DMS79 treated with DMSO at 0.1 percent for 48 hours (cell line): ENCODE measurements around the gene GTF3C5.
"Not testable (repeated sequence)": the region's sequence is repeated elsewhere in the genome, so short reads cannot be mapped to it uniquely, and the experiment has no call there.

ENCODE experiments used
- DNase-seq: peaks from one replicate; lab custom pipeline; 2025; lab: John Stamatoyannopoulos, UW

The GTF3C5 gene

GRCh38 chr9:133054194-133054890 lies 23.5 kb downstream of the GTF3C5 start:
- no peak for DNase-seq

GRCh38 chr9:133054966-133055365 lies 24.2 kb downstream of the GTF3C5 start:
- DNase-seq: no peak

DNA sequence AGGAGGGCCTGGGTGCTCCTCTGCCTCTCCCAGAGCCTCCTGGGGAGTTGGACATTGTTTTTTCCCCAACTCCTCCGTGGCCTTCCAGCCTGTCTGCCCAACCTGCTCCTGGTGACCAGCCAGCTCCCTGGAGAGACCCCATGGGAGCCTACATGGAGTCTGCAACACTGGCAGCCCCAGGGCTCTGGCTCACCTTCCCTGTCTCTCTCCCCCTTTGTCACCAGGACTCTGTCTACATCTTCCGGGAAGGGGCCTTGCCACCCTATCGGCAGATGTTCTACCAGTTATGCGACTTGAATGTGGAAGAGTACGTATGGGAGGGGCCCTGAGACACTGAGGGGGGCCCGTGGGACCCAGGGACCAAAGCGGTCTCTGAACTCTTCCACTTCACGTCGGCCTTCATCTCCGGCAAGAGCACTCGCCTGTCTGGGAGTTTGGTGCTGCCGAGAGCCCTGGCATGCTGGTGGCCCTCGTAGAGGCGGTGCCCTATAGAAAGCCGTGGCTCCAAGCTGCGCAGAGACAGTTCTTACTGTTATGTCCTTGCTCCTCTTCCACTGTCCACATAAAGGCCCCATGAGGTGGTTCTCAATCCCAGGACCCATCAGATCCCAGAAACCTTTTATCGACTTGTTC lies 25.1 kb downstream of the GTF3C5 start:
- DNase-seq: no peak

DNA sequence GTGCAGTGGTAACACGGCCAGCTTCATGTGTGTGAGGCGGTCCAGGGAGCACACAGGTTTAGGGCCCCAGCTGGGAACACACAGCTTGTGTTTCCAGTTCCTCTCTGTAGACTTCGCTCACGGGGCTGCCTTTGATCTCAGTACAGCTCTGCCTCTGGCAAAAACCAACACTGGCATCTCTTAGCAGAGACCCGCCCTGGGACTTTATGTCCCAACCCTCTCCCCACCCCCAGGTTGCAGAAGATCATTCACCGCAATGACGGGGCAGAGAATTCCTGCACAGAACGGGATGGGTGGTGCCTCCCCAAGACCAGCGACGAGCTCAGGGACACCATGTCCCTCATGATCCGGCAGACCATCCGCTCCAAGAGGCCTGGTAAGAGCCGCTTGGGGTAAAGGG lies 25.7 kb downstream of the GTF3C5 start:
- no peak for DNase-seq

- no peak for DNase-seq
Observed at GRCh38 chr9:133057006-133057405, 26.2 kb downstream of the GTF3C5 start.

DNA sequence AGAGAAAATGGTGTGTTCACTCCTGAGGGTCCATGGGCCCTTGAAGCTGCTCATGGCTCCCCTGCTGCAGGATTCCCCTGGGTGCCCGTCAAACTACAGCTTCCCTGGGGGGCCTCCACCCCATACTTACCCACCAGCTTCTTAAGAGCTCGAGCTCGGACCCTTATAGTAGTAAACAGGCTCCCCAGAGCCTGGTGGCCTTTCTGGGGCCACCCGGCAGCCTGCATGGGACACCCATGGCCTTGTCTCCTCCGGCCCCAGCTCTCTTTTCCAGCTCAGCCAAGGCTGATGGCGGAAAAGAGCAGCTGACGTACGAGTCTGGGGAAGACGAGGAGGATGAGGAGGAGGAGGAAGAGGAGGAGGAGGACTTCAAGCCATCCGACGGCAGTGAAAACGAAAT lies 26.8 kb downstream of the GTF3C5 start:
- DNase-seq: no peak

- no peak for DNase-seq
Observed at GRCh38 chr9:133058071-133058470, 27.3 kb downstream of the GTF3C5 start.

DNA sequence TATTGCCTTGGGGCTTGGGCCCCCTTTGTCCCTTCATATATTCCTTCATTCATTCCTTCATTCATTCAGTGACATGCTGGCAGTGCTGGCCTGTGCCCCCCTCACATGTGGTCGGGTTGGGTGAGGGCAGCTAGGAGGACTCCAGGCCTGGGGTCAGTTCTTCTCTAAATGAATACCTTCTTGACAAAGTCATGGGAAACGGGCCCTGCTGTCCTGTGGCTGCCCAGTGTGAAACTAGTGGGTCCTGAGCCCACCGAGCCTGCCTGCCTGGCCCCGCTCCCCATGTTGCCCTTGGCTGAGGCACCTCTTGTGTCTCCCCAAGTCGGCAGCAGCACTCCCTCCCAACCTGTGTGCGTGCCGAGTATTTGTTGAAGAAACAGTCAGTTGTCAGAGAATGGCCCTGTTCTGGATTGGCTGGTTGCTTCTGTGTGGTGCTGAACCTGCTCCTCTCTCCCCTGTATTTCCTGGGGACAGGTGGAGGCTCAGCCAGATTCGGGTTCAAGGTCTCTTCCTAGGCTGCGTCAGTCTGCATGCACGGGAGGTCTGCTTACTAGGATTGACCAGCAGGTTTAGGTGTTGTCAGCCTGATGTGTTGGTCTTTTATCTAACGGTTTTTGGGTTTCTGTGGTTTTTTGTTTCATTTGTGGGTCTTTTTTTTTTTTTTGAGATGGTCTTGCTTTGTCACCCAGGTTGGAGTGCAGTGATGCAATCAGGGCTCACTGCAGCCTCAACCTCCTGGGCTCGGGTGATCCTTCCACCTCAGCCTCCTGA lies 27.9 kb downstream of the GTF3C5 start:
- DNase-seq: no peak

GRCh38 chr9:133059623-133060022 lies 28.8 kb downstream of the GTF3C5 start:
- no peak for DNase-seq

DNA sequence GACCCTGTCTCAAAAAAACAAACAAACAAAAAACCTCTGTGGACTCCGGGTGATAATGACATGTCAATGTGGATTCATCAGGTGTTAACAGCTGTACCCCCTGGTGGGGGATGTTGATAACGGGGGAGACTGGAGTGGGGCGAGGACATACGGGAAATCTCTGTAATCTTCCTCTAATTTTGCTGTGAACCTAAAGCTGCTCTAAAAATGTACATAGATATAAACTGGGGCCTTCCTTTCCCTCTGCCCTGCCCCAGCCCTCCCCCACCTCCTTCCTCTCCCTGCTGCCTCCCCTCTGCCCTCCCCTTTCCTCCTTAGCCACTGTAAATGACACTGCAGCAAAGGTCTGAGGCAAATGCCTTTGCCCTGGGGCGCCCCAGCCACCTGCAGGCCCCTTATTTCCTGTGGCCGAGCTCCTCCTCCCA lies 29.6 kb downstream of the GTF3C5 start:
- DNase-seq: no peak

GRCh38 chr9:133061019-133061763 lies 30.4 kb downstream of the GTF3C5 start:
- DNase-seq: not testable (repeated sequence)

DNA sequence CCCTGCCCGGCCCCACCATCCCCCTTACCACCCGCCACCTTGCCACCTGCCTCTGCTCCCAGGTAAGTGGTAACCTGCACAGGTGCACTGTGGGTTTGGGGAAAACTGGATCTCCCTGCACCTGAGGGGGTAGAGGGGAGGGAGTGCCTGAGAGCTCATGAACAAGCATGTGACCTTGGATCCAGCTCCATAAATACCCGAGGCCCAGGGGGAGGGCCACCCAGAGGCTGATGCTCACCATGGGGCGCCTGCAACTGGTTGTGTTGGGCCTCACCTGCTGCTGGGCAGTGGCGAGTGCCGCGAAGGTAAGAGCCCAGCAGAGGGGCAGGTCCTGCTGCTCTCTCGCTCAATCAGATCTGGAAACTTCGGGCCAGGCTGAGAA lies 31.0 kb downstream of the GTF3C5 start, which contains the start of gene CEL:
Gene CEL (plus strand): TSS at position 218 of the 382 bp plus-strand sequence. CDS start 22 bp downstream, at position 240.
- not testable (repeated sequence) for DNase-seq

DNA sequence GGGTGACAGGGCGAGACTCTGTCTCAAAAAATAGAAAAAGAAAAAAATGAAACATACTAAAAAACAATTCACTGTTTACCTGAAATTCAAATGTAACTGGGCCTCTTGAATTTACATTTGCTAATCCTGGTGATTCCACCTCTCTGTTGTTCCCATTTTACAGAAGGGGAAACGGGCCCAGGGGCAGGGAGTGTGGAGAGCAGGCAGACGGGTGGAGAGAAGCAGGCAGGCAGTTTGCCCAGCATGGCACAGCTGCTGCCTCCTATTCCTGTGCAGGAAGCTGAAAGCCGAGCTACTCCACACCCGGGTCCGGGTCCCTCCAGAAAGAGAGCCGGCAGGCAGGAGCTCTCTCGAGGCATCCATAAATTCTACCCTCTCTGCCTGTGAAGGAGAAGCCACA lies 31.8 kb downstream of the GTF3C5 start:
- DNase-seq: not testable (repeated sequence)

DNA sequence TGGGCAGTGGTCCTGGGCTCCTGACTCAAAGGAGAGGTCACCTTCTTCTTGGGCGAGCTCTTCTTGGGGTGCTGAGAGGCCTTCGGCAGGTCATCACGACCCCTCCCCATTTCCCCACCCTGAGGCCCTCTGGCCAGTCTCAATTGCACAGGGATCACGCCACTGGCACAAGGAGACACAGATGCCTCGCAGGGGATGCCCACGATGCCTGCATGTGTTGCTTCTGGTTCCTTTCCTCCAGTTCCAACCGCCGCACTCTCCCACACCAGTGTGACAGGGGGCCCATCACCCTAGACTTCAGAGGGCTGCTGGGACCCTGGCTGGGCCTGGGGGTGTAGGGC lies 32.3 kb downstream of the GTF3C5 start:
- no peak for DNase-seq

DNA sequence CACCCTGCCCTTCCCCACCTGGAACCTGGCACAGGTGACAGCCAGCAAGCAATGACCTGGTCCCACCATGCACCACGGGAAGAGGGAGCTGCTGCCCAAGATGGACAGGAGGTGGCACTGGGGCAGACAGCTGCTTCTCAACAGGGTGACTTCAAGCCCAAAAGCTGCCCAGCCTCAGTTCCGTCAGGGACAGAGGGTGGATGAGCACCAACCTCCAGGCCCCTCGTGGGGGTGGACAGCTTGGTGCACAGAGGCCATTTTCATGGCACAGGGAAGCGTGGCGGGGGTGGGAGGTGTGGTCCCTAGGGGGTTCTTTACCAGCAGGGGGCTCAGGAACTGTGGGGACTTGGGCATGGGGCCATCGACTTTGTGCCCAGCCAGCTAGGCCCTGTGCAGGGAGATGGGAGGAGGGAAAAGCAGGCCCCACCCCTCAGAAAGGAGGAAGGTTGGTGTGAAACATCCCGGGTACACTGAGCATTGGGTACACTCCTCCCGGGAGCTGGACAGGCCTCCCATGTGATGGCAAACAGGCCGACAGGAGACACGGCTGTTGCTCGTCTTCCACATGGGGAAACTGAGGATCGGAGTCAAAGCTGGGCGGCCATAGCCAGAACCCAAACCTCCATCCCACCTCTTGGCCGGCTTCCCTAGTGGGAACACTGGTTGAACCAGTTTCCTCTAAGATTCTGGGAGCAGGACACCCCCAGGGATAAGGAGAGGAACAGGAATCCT lies 32.9 kb downstream of the GTF3C5 start:
- no peak for DNase-seq

GRCh38 chr9:133064241-133065069 lies 33.7 kb downstream of the GTF3C5 start:
- DNase-seq: no peak

GRCh38 chr9:133065070-133065388 lies 34.2 kb downstream of the GTF3C5 start:
- no peak for DNase-seq

DNA sequence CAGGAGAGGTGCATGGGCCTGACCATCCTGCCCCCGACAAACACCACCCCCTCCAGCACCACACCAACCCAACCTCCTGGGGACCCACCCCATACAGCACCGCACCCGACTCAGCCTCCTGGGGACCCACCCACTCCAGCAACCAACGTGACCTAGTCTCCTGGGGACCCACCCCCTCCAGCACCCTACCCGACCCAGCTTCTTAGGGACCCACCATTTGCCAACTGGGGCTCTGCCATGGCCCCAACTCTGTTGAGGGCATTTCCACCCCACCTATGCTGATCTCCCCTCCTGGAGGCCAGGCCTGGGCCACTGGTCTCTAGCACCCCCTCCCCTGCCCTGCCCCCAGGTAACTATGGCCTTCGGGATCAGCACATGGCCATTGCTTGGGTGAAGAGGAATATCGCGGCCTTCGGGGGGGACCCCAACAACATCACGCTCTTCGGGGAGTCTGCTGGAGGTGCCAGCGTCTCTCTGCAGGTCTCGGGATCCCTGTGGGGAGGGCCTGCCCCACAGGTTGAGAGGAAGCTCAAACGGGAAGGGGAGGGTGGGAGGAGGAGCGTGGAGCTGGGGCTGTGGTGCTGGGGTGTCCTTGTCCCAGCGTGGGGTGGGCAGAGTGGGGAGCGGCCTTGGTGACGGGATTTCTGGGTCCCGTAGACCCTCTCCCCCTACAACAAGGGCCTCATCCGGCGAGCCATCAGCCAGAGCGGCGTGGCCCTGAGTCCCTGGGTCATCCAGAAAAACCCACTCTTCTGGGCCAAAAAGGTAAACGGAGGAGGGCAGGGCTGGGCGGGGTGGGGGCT lies 35.6 kb downstream of the GTF3C5 start:
- no peak for DNase-seq

DNA sequence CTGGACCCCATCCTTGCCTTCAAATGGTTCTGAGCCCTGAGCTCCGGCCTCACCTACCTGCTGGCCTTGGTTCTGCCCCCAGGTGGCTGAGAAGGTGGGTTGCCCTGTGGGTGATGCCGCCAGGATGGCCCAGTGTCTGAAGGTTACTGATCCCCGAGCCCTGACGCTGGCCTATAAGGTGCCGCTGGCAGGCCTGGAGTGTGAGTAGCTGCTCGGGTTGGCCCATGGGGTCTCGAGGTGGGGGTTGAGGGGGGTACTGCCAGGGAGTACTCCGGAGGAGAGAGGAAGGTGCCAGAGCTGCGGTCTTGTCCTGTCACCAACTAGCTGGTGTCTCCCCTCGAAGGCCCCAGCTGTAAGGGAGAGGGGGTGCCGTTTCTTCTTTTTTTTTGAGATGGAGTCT lies 36.2 kb downstream of the GTF3C5 start:
- DNase-seq: no peak

GRCh38 chr9:133067813-133068212 lies 37.0 kb downstream of the GTF3C5 start:
- no peak for DNase-seq
